Stimulated activated CD8-positive, alpha-beta memory T cell treated with anti-CD3 and anti-CD28 coated beads, Interleukin-2, amount 100 ng/mL, for 1 hour (primary cell): Measurements from ENCODE around the gene GPR158.

ENCODE experiments used
- DNase-seq, 2 donors: peaks; one replicate each; pipeline ENCODE4 v3.0.0-alpha.2; 2020; ENCODE audit warnings: low read depth in 2 of 2

The GPR158 gene

GRCh38 chr10:25498645-25499044, 323.8 kb downstream of the GPR158 start:
- no peak for DNase-seq

GRCh38 chr10:25501912-25502311, 327.1 kb downstream of the GPR158 start:
- no peak for DNase-seq

- no peak for DNase-seq
Measured at GRCh38 chr10:25502453-25502852, 327.7 kb downstream of the GPR158 start.

DNA sequence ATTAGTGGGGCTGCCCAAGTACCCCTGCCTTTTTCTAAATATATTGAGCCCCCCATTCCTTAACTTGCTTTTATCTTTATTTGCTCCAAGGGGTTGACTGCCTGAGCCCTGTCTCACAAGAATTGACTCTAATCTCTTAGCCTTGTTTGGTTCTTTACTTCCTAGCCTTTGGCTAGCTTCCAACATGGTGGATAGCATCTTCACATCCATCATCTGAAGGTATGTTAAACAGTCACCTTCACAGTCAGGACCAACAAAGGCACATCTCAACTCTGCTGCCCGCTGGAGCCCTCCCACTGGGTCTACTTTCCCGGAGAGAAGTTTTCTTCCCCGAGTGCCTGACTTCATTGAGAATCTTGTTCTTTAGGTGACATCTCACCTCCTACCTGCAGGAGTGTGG, 329.5 kb downstream of the GPR158 start:
- no peak for DNase-seq

GRCh38 chr10:25504838-25505237, 330.0 kb downstream of the GPR158 start:
- DNase-seq: no peak

GRCh38 chr10:25505466-25505865, 330.7 kb downstream of the GPR158 start:
- DNase-seq: no peak

DNA sequence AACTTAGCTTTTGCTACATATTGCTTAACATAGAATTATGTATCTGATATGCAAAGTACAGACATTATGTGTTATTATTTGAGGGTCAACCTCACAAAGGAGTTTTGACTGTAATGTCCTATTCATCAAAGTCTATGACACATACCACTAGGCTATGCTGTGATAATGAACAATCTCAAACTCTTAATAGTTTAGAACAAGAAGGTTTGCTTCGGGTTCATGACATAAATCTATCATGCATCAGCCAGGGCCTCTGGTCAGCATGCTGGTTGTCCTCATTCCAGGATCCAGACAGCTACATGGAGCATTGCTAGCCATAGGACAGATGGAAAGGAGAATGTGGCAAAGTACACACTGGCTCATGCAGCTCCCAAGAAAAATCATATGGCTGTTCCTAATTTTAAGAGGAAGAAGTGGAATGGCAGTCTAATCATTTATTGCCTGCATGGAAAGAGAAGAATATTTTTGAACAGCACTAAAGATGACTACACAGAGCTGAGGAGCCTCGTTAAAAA, 332.1 kb downstream of the GPR158 start:
- DNase-seq: no peak

GRCh38 chr10:25508112-25508815, 333.5 kb downstream of the GPR158 start:
- no peak for DNase-seq

- DNase-seq: no peak
Measured at GRCh38 chr10:25509151-25509550, 334.4 kb downstream of the GPR158 start.

DNA sequence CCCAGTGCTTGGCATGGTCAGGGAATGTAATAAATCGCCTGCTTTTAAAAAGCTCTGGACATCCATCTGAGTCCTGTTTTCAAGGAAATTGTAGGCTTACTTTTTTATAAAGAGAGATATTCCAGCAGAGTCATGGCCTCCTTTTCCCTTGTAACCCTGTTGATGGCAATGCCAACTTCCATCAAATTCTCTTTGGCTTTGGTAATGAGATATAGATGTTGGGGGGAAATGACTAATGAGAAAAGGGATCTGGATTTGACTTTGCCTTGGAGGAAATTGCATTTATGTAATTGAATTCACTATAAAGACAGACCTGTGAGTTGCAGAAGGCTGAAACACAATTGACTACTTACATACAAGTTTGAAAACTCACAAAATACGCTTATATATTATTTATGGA, 347.5 kb downstream of the GPR158 start:
- DNase-seq: no peak

DNA sequence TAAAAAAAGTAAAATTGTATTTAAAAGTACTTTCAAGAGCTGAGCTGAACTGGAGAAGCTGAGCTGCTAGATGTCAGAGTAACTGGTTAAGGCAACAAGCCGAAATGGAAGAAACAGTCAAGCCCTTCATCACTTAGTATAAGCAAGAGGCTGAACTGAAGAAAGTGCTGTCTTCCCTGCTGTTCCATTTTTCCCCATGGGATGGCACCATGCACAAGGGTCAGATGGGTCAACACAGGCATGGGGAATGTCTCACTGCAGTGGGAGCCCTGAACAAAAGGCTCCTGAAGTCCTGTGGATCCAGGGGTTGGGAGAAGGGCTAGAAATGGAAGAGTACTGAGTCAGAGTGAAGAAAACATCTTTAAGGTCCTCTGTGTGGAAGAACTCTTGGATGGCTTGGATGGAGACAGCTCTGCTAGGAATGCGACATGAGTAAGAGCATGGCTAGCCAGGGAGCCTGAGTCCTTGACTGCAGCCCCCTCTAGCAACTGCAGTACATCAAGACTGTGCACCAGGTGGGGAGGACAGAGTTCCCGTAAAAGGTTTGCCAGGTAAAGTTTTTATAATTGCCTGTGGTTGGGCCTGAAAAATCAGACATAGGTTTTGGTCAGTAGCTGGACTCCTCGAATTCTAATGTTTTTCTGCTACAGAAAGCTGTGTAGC, 348.3 kb downstream of the GPR158 start:
- no peak for DNase-seq

GRCh38 chr10:25530306-25530705, 355.5 kb downstream of the GPR158 start:
- no peak for DNase-seq

DNA sequence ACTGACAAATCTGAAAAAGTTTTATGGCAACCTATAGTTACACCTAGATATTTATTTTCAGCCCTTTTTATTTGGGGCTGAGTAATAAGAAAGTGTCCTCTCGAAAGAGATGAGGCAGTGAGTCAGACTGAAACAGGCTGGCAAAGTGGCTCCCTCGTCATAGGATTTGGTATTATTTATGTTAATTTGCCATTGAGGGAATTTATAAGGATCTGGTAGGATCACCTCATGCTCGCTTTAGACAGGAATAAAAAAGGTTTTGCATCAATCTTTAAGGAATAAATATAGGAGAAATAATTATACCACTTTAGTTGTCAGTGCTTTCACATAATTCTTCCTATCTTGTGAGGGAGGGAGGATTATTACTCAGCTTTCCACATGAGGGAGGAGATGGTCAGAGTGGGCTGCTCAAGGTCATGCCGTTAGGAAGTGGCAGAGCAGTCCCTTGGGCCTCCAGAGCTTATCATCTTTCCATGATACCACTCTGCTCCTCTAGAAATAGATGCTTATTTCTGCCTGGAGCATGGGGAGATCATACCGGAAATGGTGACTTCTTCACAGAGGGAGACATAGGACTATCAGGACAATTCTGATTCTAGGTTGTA, 356.8 kb downstream of the GPR158 start:
- DNase-seq: no peak

DNA sequence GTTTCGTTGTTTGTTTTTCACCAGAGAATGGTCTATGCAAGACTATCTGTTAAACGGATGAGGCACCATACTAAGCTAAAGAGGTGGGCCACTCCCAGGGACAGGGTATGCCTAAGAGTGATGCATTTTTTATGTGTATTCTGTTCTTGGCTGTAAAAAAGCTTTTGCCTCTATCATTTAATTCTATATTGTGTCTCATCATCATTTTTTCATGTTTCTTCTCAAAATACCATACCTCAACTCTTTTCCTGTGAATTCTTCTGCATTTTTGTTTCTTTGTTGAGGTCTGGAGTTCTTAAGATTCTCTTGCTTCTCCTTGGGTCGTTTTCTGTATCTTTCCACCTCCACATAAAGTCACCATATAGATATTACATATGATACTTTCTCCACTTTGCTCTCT, 357.4 kb downstream of the GPR158 start:
- no peak for DNase-seq

DNA sequence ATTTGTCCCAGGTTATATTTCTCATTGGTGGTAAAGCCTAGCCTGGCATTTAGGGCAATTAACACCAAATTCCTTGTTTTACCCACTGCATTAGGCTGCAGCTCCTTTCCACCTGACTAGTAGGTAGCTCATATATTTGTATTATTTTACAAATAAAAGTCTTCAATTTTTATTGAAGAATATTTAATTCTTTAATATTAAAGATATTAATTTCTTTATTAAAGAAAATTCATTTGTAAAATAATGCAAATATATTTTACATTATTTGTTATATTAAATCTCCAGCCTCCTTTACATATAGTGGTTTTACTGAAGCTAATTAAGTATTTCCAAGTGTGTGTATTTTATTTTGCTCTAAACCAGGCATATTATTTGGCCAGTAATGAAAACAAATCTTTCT, 361.2 kb downstream of the GPR158 start:
- no peak for DNase-seq

GRCh38 chr10:25547382-25547781, 372.6 kb downstream of the GPR158 start:
- DNase-seq: no peak

DNA sequence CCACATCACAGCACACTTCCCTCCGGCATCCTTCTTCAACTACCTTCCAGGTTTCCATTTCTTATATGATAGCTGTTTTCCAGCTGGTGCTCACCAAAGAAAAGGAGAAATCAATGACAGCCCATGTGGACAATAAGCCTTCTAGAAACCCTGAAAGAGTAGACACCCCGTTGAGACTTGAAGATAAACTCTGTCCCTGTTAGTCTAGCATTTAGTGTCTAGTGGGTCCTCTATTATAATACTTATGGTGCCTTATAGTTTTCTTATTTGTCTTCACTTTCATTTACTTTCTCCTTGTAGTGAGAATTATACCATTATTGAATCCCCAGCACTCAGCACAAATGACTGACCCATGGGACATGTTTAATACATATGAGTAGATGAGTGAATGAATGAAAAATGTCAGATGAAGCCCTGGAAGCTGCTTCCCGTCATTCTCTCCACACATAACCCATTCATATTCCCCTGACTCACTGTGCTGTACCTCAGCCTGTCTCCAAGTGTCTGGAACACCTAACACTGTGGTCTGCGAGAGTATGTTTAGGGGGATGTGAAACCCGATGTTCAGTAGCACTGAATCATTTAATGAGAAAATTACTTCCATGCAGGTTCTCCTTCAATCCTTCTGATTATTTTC, 377.6 kb downstream of the GPR158 start:
- no peak for DNase-seq

DNA sequence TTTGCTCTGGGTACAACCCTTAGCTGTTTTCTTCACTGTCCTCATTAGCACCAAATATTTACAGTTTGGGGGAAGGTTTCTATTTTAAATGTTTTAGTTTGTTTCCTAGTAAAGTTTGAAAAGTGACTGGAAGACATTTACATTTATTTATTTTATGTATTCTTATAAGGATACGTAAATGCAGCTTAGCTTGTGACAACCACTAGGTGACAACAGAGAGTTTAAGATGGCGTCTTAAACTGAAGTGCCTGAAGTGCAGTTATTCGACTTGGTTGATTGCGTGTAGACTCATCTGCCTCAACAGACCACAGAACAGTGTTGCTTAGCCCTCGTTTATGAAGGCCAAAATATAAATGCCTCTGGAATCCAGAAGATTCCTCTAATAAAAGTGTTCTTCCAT, 381.1 kb downstream of the GPR158 start:
- DNase-seq: no peak

DNA sequence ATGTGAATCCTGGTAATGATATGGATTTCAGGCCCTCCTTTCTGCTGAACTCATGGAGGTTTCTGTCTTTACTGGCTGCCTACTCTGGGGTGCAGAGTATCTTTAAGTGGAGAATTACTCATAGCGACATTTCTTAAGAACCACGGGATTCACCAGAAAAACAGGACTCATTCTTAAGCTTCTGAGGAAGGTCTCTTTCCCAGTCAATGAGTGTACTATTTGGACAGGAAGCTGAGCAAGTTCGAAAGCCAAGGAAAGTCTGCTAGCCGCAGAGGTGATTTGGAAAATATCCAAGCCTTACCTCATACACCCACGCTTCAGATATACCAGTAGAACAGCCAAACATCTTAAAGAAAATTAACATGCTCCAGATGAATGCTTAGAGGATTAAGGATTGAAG, 381.7 kb downstream of the GPR158 start:
- no peak for DNase-seq

GRCh38 chr10:25557136-25557535, 382.3 kb downstream of the GPR158 start:
- DNase-seq: no peak

DNA sequence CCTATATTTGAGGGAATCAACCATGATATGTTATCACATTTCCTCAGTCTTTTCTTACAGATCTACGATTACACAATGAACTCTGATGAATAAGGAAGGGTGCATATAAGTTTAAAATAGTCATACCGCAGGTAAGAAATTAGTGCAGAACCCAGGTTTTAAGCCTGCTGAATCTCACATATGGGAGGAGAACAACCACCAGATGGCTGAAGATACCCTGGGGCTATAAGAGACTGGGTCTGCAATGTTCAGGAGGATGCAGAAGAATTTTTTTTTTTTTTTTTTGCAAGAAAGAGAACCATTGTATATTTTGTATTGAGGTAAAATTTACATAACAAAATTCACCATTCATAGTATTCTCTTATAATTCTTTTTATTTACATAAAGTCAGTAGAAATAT, 387.0 kb downstream of the GPR158 start:
- no peak for DNase-seq

GRCh38 chr10:25562547-25562946, 387.7 kb downstream of the GPR158 start:
- no peak for DNase-seq

- DNase-seq: no peak
Measured at GRCh38 chr10:25564351-25564750, 389.6 kb downstream of the GPR158 start.
